Sigmoid colon (tissue), 7 donors: ENCODE data around the gene NANOS2. TPM values are rescaled to one million over a fixed set of nuclear protein-coding genes. Genes with fewer than 3 reads are reported as not detected.

Experiments used
- DNase-seq: peaks from one replicate; pipeline ENCODE4 v3.0.0-alpha.2; 2019
- H3K27ac ChIP-seq, 4 donors: fragments of 200-600 bp; sonication (generic); one replicate each; pipeline ENCODE4 v1.5.1; 2016 to 2019; ENCODE audit warnings: mild to moderate bottlenecking in 1 of 4
- H3K27me3 ChIP-seq, 3 donors: fragments of 200-600 bp; sonication (generic); one replicate each; pipeline ENCODE4 v1.5.1; 2019; ENCODE audit warnings: mild to moderate bottlenecking in 1 of 3
- H3K36me3 ChIP-seq, 4 donors: fragments of 200-600 bp; sonication (generic); one replicate each; pipeline ENCODE4 v1.5.1; 2016 to 2019
- H3K4me1 ChIP-seq, 4 donors: fragments of 200-600 bp; sonication (generic); one replicate each; pipeline ENCODE4 v1.5.1; 2017 to 2019
- H3K4me3 ChIP-seq, 4 donors: fragments of 200-600 bp; sonication (generic); one replicate each; pipeline ENCODE4 v1.5.1; 2017 to 2019; ENCODE audit warnings: mild to moderate bottlenecking in 2 of 4, moderate library complexity in 1 of 4
- H3K9me3 ChIP-seq, 4 donors: fragments of 200-600 bp in 3 of 4; sonication (generic) in 3 of 4; one replicate each; pipeline versions ENCODE4 v1.5.1 to v1.6.1; 2013 to 2019
- EP300 ChIP-seq, 4 donors: sonication (generic); formaldehyde crosslinking; IDR thresholded peaks; one replicate each; pipeline ENCODE4 v1.6.1; 2017; ENCODE audit warnings: antibody characterized with exemption in 4 of 4
- POLR2A ChIP-seq, 2 donors: fragments of 450-650 bp; IDR thresholded peaks; one replicate each; pipeline ENCODE4 v1.6.1; 2016; ENCODE audit warnings: antibody characterized with exemption in 2 of 2, mild to moderate bottlenecking in 2 of 2, moderate library complexity in 2 of 2
- POLR2AphosphoS5 ChIP-seq, 4 donors: sonication (generic); formaldehyde crosslinking; IDR thresholded peaks; one replicate each; pipeline ENCODE4 v1.6.1; 2017; ENCODE audit warnings: antibody characterized with exemption in 4 of 4
- WGBS, 2 donors: extraction: QIAGEN DNeasy Blood & Tissue Kit; methylation state at CpG; one replicate each; pipeline ENCODE4 v1.1.7; 2013; 5-methylcytosine and 5-hydroxymethylcytosine counted together
- intact Hi-C: fragments of 100-400 bp; cut with DNase I; formaldehyde crosslinking; loops from one replicate; pipeline ENCODE4 v1.15.1; 2023
- polyA plus RNA-seq, 3 donors: library from polyadenylated mRNA; stranded (reverse); fragments of 200-250 nt; gene quantifications; one replicate each; pipeline ENCODE4 v1.2.3, GENCODE V29; 2013
- total RNA-seq, 4 donors: library from RNA; depleted of rRNA; stranded (reverse); fragments of >200 nt; gene quantifications; one replicate each; pipeline ENCODE4 v1.1.0, GENCODE V29; 2016
- TF ChIP-seq, protein P1 (sequence below), 4 experiments: fragments of 450-650 bp in 3 of 4; fragments of 200-600 bp in 1 of 4; IDR thresholded peaks; one replicate each; pipeline ENCODE4 v1.5.1; 2016 to 2019; ENCODE audit warnings: antibody characterized with exemption in 4 of 4, mild to moderate bottlenecking in 3 of 4, moderate library complexity in 2 of 4
- donor health status: healthy with polysubstance abuse.
- donor health status: Bipolar disorder and iron deficiency.
- donor health status: healthy.

Gene NANOS2
- total and polyA plus RNA-seq, 7 donors = 0.46 to 0.60 TPM; not detected in 5

DNA sequence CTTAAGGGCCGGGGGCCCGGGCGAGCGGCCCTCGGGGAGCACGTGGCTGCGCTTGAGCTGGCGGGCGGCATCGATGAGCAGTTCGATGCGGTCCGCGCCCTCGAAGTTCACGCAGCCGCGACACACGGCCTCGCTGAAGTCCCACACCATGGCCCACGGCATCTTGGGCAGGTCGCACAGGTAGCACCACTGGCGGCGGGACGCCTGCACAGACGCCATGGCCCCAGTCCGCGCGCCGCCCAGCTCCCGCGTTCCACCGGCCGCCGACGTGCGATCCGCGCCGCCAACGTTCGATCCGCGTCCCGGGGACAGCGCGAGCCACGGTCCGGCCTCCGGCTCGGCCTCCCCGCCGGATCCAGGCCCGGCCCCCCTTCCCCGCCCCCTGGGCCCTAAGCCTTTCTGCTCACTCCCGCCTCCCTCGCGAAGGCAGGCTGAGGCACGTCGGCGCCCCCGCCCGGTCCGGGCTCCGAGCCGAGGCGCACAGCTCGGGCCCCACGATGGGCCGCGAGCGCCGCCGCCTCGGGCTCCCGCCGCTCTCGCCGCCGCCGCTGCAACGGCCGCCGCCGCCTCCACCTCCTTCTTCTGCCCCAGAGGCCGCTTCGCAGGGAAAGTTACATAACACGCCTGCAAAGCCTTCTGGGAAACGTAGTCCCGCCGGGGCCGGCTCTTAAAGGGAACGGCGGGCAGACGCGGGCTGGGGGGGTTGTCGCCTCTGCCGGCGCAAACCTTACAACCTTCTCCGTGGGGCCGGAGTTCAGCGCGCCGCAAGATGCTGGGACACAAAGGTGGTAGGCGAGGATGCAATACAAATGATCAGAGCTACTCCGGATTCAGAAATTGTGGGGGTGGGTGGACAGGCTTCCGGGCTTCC lies 28.8 kb downstream of the NANOS2 start, which contains the start of gene IRF2BP1:
TSS of gene IRF2BP1 (minus strand) at position 586 of the 871 bp plus-strand sequence. CDS start at position 219, 367 bp downstream.
- peaks cover 0 to 45% (median 40%) of the 10 kb centered on the region in 4 donors for H3K4me1 ChIP-seq
- WGBS, 2 donors = 0 to 1% methylated on average over 107 of the region's 107 CpGs
- peaks cover 6 to 18% (median 12%) of the 10 kb centered on the region in 4 donors for H3K36me3 ChIP-seq
- intact Hi-C loops = loop anchor here (1.0 to 5.0 kb wide), 3 partner anchors 17 to 112 kb away; partner anchors contain the start of genes CCDC61, MYPOP and SYMPK
- no peaks in the 10 kb centered on the region for H3K9me3 ChIP-seq
- H3K4me3 ChIP-seq = peak within 1 kb of the TSS; percentile 47 to 84 (median 68)
- peak within 1 kb of the TSS; percentile 84 to 92 (median 89) for H3K27ac ChIP-seq
- TF ChIP-seq POLR2AphosphoS5 (IDR thresholded peaks at IDR 0.05) (peak; percentile 86 to 92 (median 87)), POLR2A (IDR thresholded peaks at IDR 0.05) (peak; percentile 16 to 35), EP300 (IDR thresholded peaks at IDR 0.05) (no peak)
- TF ChIP-seq, protein P1, sequence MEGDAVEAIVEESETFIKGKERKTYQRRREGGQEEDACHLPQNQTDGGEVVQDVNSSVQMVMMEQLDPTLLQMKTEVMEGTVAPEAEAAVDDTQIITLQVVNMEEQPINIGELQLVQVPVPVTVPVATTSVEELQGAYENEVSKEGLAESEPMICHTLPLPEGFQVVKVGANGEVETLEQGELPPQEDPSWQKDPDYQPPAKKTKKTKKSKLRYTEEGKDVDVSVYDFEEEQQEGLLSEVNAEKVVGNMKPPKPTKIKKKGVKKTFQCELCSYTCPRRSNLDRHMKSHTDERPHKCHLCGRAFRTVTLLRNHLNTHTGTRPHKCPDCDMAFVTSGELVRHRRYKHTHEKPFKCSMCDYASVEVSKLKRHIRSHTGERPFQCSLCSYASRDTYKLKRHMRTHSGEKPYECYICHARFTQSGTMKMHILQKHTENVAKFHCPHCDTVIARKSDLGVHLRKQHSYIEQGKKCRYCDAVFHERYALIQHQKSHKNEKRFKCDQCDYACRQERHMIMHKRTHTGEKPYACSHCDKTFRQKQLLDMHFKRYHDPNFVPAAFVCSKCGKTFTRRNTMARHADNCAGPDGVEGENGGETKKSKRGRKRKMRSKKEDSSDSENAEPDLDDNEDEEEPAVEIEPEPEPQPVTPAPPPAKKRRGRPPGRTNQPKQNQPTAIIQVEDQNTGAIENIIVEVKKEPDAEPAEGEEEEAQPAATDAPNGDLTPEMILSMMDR (IDR thresholded peaks at IDR 0.05) = no peak
- peak; percentile 96 for DNase-seq
- H3K27me3 ChIP-seq = no peaks in the 10 kb centered on the region

DNA sequence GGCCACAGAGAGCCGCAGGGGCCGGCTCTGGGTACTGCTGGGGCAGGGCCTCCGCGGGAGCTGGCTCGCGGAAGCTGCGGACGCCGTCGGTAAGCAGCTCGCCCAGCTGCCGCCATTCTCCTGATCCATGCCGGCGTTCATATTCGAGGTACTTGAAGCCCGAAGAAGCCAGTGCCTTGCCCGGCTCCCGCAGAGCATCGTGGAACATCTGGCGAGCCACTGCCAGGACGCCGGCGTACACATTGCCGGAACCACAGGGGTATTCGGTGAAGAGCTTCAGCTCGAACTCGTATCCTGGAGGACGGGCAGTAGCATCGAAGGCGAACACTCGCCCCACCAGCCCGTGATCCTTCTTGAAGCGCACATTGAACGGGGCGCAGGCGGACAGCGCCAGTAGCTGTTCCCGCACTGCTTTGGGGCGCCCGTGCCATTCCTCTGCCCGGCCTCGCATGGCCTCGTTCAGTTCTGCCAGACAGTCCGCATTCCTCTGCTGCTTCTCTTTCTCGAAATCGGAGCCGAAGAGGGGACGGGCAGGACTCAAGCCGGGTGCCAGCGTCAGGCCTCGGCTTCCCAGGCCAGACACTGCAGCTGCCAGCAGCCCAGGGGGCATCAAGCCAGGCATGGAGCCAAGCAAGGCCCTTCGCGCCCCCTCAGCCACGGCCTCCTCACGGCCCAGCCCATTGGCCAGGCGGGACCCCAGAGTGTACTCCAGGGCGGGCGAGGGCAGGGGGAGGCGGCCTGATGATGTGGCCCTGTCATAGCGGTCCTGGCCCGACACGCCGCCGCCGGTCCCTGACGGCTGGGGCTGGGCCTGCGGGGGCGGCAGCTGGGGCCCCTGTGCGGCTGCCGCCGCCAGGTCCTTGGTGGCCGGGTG lies 29.7 kb downstream of the NANOS2 start:
- no peak for TF ChIP-seq POLR2AphosphoS5 (IDR thresholded peaks at IDR 0.05)
- TF ChIP-seq EP300 (IDR thresholded peaks at IDR 0.05) = no peak
- no peak for TF ChIP-seq POLR2A (IDR thresholded peaks at IDR 0.05)
- TF ChIP-seq, protein P1 (IDR thresholded peaks at IDR 0.05) = no peak
- intact Hi-C loops = loop anchor here (5.0 kb wide), 3 partner anchors 68 to 457 kb away; partner anchors contain the start of genes CCDC61 and RSPH6A
- Histone ChIP-seq H3K4me3 (peak overlapping the region; percentile 47 to 84 (median 68)), H3K4me1 (peaks cover 0 to 45% (median 40%) of the 10 kb centered on the region in 4 donors), H3K9me3 (no peaks in the 10 kb centered on the region), H3K27ac (peak overlapping the region; percentile 84 to 92 (median 89)), H3K27me3 (peaks cover 0 to under 1% (median 0%) of the 10 kb centered on the region in 3 donors), H3K36me3 (peaks cover 0 to 10% (median 10%) of the 10 kb centered on the region in 4 donors)
- DNase-seq = no peak
- WGBS, 2 donors = 58 to 65% methylated on average over 72 of the region's 72 CpGs

DNA sequence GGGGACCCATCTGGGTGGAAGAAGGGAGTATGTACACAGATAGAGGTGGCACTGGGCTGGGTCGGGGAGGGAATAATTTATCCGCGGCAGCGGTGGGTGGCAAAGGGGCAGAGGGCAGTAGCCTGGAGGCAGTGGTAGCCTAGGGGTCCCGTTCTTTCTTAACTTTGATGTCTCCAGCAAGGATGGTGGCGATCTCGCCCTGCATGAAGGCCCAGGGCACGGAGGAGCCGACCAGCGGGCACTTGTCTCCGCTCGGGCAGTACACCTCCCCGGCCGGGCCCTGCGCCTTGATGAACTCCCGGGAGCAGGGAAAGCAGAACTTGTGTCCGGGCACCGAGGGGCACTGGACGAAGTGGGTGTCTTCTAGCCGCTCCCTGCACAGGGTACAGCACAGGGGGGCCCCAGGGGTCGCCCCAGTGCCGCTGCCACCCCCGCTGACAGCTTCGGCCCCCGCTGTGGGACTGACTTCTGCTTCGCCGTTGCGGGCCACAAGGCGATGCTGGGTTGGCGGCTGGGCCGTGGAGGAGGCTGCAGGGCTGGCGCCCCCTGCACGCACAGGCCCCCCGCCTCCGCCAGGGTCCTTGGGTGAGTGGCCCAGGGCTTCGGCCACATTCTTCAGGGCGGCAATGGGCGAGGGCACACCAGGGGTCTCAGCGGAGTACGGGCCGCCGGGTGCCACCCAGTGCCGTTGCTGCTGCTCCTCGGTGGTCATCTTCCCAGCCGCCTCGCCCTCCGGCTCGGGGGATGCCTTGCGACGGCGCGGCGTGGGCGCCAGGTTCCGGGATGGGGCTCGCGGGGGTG lies 30.5 kb downstream of the NANOS2 start:
- H3K4me3 ChIP-seq = peak overlapping the region in 3 of 4 donors; percentile 13 to 84 (median 64)
- no peaks in the 10 kb centered on the region for H3K9me3 ChIP-seq
- DNase-seq = no peak
- intact Hi-C loops = loop anchor here (1.0 to 5.0 kb wide), 3 partner anchors 20 to 458 kb away; partner anchors contain the start of genes FOXA3 and RSPH6A
- H3K36me3 ChIP-seq = peaks cover 0 to 10% (median 10%) of the 10 kb centered on the region in 4 donors
- peaks cover 0 to 4% (median 0%) of the 10 kb centered on the region in 3 donors for H3K27me3 ChIP-seq
- WGBS, 2 donors = 77 to 91% methylated on average over 57 of the region's 57 CpGs
- peak overlapping the region in 2 of 4 donors; percentile 2 to 87 for H3K27ac ChIP-seq
- no peak for TF ChIP-seq POLR2A (IDR thresholded peaks at IDR 0.05)
- no peak for TF ChIP-seq POLR2AphosphoS5 (IDR thresholded peaks at IDR 0.05)
- TF ChIP-seq EP300 (IDR thresholded peaks at IDR 0.05) = no peak
- TF ChIP-seq, protein P1 (IDR thresholded peaks at IDR 0.05) = no peak
- H3K4me1 ChIP-seq = peaks cover 0 to 45% (median 40%) of the 10 kb centered on the region in 4 donors

DNA sequence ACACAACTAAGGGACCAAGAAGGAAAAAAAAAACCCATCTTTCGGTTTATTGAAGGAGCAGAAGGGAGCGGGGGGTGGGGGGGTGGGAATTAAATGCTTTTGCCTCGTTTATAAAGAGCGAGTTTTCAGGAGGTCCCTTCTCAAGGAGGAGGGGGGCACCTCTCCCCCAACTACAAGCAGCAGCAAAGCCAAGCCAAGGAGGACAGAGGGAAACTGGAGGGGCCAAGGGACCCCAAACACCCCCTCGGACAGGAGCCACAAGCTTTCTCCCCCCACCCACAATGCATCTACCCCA lies 31.0 kb downstream of the NANOS2 start:
- Histone ChIP-seq H3K4me1 (peaks cover 0 to 45% (median 40%) of the 10 kb centered on the region in 4 donors), H3K27me3 (peaks cover 0 to 4% (median 0%) of the 10 kb centered on the region in 3 donors), H3K4me3 (peak overlapping the region in 2 of 4 donors; percentile 13 to 84), H3K36me3 (peaks cover 0 to 10% (median 10%) of the 10 kb centered on the region in 4 donors), H3K9me3 (no peaks in the 10 kb centered on the region), H3K27ac (peak overlapping the region in 1 of 4 donors; percentile 2)
- no peak for TF ChIP-seq POLR2AphosphoS5 (IDR thresholded peaks at IDR 0.05)
- TF ChIP-seq, protein P1 (IDR thresholded peaks at IDR 0.05) = peak in 1 of 4 experiments; percentile 37
- WGBS, 2 donors = 11 to 20% methylated on average over 5 of the region's 5 CpGs
- intact Hi-C loops = loop anchor here (1.0 to 5.0 kb wide), 3 partner anchors 19 to 459 kb away; partner anchors contain the start of genes FOXA3 and RSPH6A
- DNase-seq = no peak
